ENCODE results near the gene DCLK3. TPM values are rescaled to one million over a fixed set of nuclear protein-coding genes. Genes with fewer than 3 reads are reported as not detected.

Gene DCLK3
- total and polyA plus RNA-seq, 2 donors (not counting 1 experiment from before 2014, with no cell fraction given): not detected

GRCh38 chr3:36751326-36751725, 13.0 kb downstream of the DCLK3 start:
- Histone ChIP-seq H3K36me3 (ENCODE audit: control insufficient read depth, insufficient read depth, low read length) (no peaks in the 10 kb centered on the region), H3K79me2 (ENCODE audit: control insufficient read depth, insufficient read depth, low read length) (no peaks in the 10 kb centered on the region), H4K20me1 (ENCODE audit: control insufficient read depth, extremely low read depth, insufficient read depth, low read length) (no peaks in the 10 kb centered on the region), H3K9ac (ENCODE audit: insufficient read depth, low read length) (no peak overlapping the region), H3K4me1 (ENCODE audit: control insufficient read depth, extremely low read depth, insufficient read depth, low read length) (no peaks in the 10 kb centered on the region), H3K4me2 (ENCODE audit: extremely low read depth, insufficient read depth, low read length) (no peak overlapping the region), H3K4me3 (replicated peaks in 1 of 4; ENCODE audit: control extremely low read depth in 1 of 4, insufficient read depth in 1 of 4, low read depth in 3 of 4, low read length in 4 of 4) (no peak overlapping the region), H2AFZ (ENCODE audit: low read length) (no peak overlapping the region), H3K27me3 (ENCODE audit: control insufficient read depth, insufficient read depth, low read length) (peaks cover 3% of the 10 kb centered on the region), H3K9me3 (ENCODE audit: control insufficient read depth, insufficient read depth, low read depth, low read length) (no peaks in the 10 kb centered on the region), H3K27ac (ENCODE audit: insufficient read depth, low read length) (no peak overlapping the region)
- no peak for TF ChIP-seq CTCF (conservative IDR thresholded peaks at IDR 0.05 in 1 of 2, IDR thresholded peaks at IDR 0.05 in 1 of 2; ENCODE audit: low read depth in 1 of 2, low read length in 2 of 2)
- TF ChIP-seq EZH2 (IDR thresholded peaks at IDR 0.05; ENCODE audit: low read length, missing control alignments): no peak
- no peak for DNase-seq (ENCODE audit: low read depth in 2 of 2)

GRCh38 chr3:36750737-36751136, 13.6 kb downstream of the DCLK3 start:
- no peak overlapping the region for H3K4me2 ChIP-seq (ENCODE audit: extremely low read depth, insufficient read depth, low read length)
- TF ChIP-seq CTCF (conservative IDR thresholded peaks at IDR 0.05 in 1 of 2, IDR thresholded peaks at IDR 0.05 in 1 of 2; ENCODE audit: low read depth in 1 of 2, low read length in 2 of 2): no peak
- TF ChIP-seq EZH2 (IDR thresholded peaks at IDR 0.05; ENCODE audit: low read length, missing control alignments): no peak
- H3K9me3 ChIP-seq (ENCODE audit: control insufficient read depth, insufficient read depth, low read depth, low read length): no peaks in the 10 kb centered on the region
- no peaks in the 10 kb centered on the region for H4K20me1 ChIP-seq (ENCODE audit: control insufficient read depth, extremely low read depth, insufficient read depth, low read length)
- no peak for DNase-seq (ENCODE audit: low read depth in 2 of 2)
- no peak overlapping the region for H2AFZ ChIP-seq (ENCODE audit: low read length)
- H3K36me3 ChIP-seq (ENCODE audit: control insufficient read depth, insufficient read depth, low read length): no peaks in the 10 kb centered on the region
- no peaks in the 10 kb centered on the region for H3K4me1 ChIP-seq (ENCODE audit: control insufficient read depth, extremely low read depth, insufficient read depth, low read length)
- peaks cover 3% of the 10 kb centered on the region for H3K27me3 ChIP-seq (ENCODE audit: control insufficient read depth, insufficient read depth, low read length)
- H3K9ac ChIP-seq (ENCODE audit: insufficient read depth, low read length): no peak overlapping the region
- no peaks in the 10 kb centered on the region for H3K79me2 ChIP-seq (ENCODE audit: control insufficient read depth, insufficient read depth, low read length)
- H3K27ac ChIP-seq (ENCODE audit: insufficient read depth, low read length): no peak overlapping the region
- no peak overlapping the region for H3K4me3 ChIP-seq (replicated peaks in 1 of 4; ENCODE audit: control extremely low read depth in 1 of 4, insufficient read depth in 1 of 4, low read depth in 3 of 4, low read length in 4 of 4)

GRCh38 chr3:36744763-36745162, 19.6 kb downstream of the DCLK3 start:
- Histone ChIP-seq H3K4me3 (replicated peaks in 1 of 4; ENCODE audit: control extremely low read depth in 1 of 4, insufficient read depth in 1 of 4, low read depth in 3 of 4, low read length in 4 of 4) (no peak overlapping the region), H3K9me3 (ENCODE audit: control insufficient read depth, insufficient read depth, low read depth, low read length) (no peaks in the 10 kb centered on the region), H3K4me1 (ENCODE audit: control insufficient read depth, extremely low read depth, insufficient read depth, low read length) (no peaks in the 10 kb centered on the region), H4K20me1 (ENCODE audit: control insufficient read depth, extremely low read depth, insufficient read depth, low read length) (no peaks in the 10 kb centered on the region), H3K36me3 (ENCODE audit: control insufficient read depth, insufficient read depth, low read length) (no peaks in the 10 kb centered on the region), H3K4me2 (ENCODE audit: extremely low read depth, insufficient read depth, low read length) (no peak overlapping the region), H3K9ac (ENCODE audit: insufficient read depth, low read length) (no peak overlapping the region), H2AFZ (ENCODE audit: low read length) (no peak overlapping the region), H3K27me3 (ENCODE audit: control insufficient read depth, insufficient read depth, low read length) (no peaks in the 10 kb centered on the region), H3K27ac (ENCODE audit: insufficient read depth, low read length) (no peak overlapping the region), H3K79me2 (ENCODE audit: control insufficient read depth, insufficient read depth, low read length) (no peaks in the 10 kb centered on the region)
- DNase-seq (ENCODE audit: low read depth in 2 of 2): no peak
- no peak for TF ChIP-seq CTCF (conservative IDR thresholded peaks at IDR 0.05 in 1 of 2, IDR thresholded peaks at IDR 0.05 in 1 of 2; ENCODE audit: low read depth in 1 of 2, low read length in 2 of 2)

All from fibroblast of lung (primary cell).